Activated B cell treated with CpG ODN at 0.5 μM for 24 hours (primary cell): Measurements from ENCODE around the gene PTPN3. TPM values are rescaled to one million over a fixed set of nuclear protein-coding genes. Genes with fewer than 3 reads are reported as not detected.
"Not testable (repeated sequence)": the region's sequence is repeated elsewhere in the genome, so short reads cannot be mapped to it uniquely, and the experiment has no call there.

Source experiments
- ATAC-seq: fragments of 200-7000 bp; cut with Tn5 transposase; one replicate; pipeline ENCODE4 v1.10.0; 2021; ENCODE audit warnings: low read depth, mild to moderate bottlenecking, moderate library complexity
- CTCF ChIA-PET: fragments of 350-600 bp; sonication (Branson Sonifier 250); formaldehyde crosslinking; loops from one replicate; lab custom pipeline; 2021; ENCODE audit warnings: antibody characterized with exemption; lab: Charles Lee
- POLR2A ChIA-PET: fragments of 350-600 bp; sonication (Branson Sonifier 250); formaldehyde crosslinking; loops from one replicate; lab custom pipeline; 2021; ENCODE audit warnings: antibody characterized with exemption; lab: Charles Lee
- DNase-seq: peaks from one replicate; pipeline ENCODE4 v3.0.0; 2022
- H3K27ac Mint-ChIP-seq: one replicate; pipeline ENCODE4 v1.8.0; 2020; ENCODE audit warnings: mixed read lengths
- H3K27me3 Mint-ChIP-seq: one replicate; pipeline ENCODE4 v1.8.0; 2021; ENCODE audit warnings: mixed read lengths
- H3K36me3 Mint-ChIP-seq: one replicate; pipeline ENCODE4 v1.8.0; 2021; ENCODE audit warnings: low read depth, mixed read lengths
- H3K4me1 Mint-ChIP-seq: one replicate; pipeline ENCODE4 v1.8.0; 2021; ENCODE audit warnings: mixed read lengths
- H3K4me3 Mint-ChIP-seq: one replicate; pipeline ENCODE4 v1.8.0; 2020; ENCODE audit warnings: mild to moderate bottlenecking, mixed read lengths
- H3K9me3 Mint-ChIP-seq: one replicate; pipeline ENCODE4 v1.8.0; 2020; ENCODE audit warnings: mixed read lengths
- CTCF ChIP-seq: fragments of 200-600 bp; IDR thresholded peaks from one replicate; pipeline ENCODE4 v1.8.0; 2022; ENCODE audit warnings: antibody characterized with exemption, mild to moderate bottlenecking
- intact Hi-C: fragments of 100-400 bp; cut with micrococcal nuclease; formaldehyde crosslinking; loops from one replicate; pipeline ENCODE4 v1.15.1; 2024
- total RNA-seq: library from RNA; stranded (reverse); gene quantifications from 2 replicates; pipeline ENCODE4 v1.2.3, GENCODE V29; 2022

PTPN3 gene
- total RNA-seq, 1 donor from 2014 or later, result 0.09 TPM

- no peak for TF ChIP-seq CTCF
- POLR2A ChIA-PET, result no interaction called here
- CTCF ChIA-PET, result no interaction called here
- no peaks in the 10 kb centered on the region for H3K9me3 Mint-ChIP-seq
- no peaks in the 10 kb centered on the region for H3K4me1 Mint-ChIP-seq
- H3K4me3 Mint-ChIP-seq, result no peak overlapping the region
- no peaks in the 10 kb centered on the region for H3K36me3 Mint-ChIP-seq
- DNase-seq, result no peak
- peaks cover 8% of the 10 kb centered on the region for H3K27me3 Mint-ChIP-seq
- no peak for ATAC-seq
- no peak overlapping the region for H3K27ac Mint-ChIP-seq
- intact Hi-C loops, result no loop called here
Observed at GRCh38 chr9:109360771-109361170, 137.3 kb downstream of the PTPN3 start.

DNA sequence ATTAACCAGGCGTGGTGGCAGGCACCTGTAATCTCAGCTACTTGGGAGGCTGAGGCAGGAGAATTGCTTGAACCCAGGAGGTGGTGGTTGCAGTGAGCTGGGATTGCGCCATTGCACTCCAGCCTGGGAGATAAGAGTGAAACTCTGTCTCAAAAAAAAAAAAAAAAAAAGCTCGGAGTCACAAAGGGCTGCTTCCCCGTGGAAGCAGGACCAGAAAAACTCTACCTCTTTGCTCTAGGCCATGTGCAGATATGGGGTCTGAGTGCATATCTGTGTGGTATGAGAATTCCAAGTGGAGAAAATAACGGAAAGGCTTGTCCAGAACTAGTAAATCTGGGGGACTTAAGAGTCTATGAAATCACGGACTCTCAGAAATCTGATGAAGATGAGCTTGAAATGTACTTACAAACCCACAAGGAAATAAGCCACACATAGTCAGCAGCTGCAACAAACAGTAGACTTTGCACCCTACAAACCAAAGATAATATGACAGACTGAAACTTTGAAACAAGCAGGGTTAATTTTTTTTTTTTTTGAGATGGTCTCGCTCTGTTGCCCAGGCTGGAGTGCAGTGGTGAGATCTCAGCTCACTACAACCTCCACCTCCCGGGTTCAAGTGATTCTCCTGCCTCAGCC is 139.0 kb downstream of the PTPN3 start:
- CTCF ChIA-PET, DNase-seq, H3K36me3 Mint-ChIP-seq, H3K4me1 Mint-ChIP-seq, H3K9me3 Mint-ChIP-seq, H3K27ac Mint-ChIP-seq, ATAC-seq, intact Hi-C loops, H3K4me3 Mint-ChIP-seq, H3K27me3 Mint-ChIP-seq: not testable (repeated sequence)
- POLR2A ChIA-PET, result interaction anchor here (0.6 kb wide), 1 partner anchor 23 kb away, joined by 3 read pairs; no protein-coding TSS in a partner anchor

GRCh38 chr9:109355564-109356297 is 142.4 kb downstream of the PTPN3 start:
- H3K4me1 Mint-ChIP-seq, result no peaks in the 10 kb centered on the region
- H3K36me3 Mint-ChIP-seq, result no peaks in the 10 kb centered on the region
- no peak for TF ChIP-seq CTCF
- ATAC-seq (no peak), DNase-seq (no peak)
- POLR2A ChIA-PET, result no interaction called here
- H3K4me3 Mint-ChIP-seq, result no peak overlapping the region
- no peak overlapping the region for H3K27ac Mint-ChIP-seq
- intact Hi-C loops, result no loop called here
- no peaks in the 10 kb centered on the region for H3K9me3 Mint-ChIP-seq
- CTCF ChIA-PET, result no interaction called here
- peaks cover 7% of the 10 kb centered on the region for H3K27me3 Mint-ChIP-seq

DNA sequence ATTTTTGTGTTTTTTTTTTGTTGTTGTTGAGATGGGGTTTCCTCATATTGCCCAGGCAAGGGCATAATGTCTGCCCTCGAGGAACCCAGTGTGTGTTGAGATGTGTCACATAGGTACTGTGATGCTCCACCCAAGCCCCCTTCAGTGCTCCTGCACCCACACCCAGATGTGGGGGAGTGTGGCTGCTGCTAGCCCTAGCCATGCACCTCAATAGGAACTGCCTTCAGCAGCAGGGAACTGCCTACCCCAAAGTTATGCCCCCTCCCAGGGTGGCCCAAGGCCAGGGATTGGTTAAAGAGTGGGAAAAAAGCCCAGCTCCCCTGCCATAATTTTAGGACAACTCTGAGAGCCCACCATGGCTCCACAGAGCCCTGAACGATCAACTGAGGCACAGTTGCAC is 143.9 kb downstream of the PTPN3 start:
- peaks cover 6% of the 10 kb centered on the region for H3K27me3 Mint-ChIP-seq
- H3K4me1 Mint-ChIP-seq, result no peaks in the 10 kb centered on the region
- CTCF ChIA-PET, result no interaction called here
- POLR2A ChIA-PET, result no interaction called here
- TF ChIP-seq CTCF, result no peak
- no peaks in the 10 kb centered on the region for H3K36me3 Mint-ChIP-seq
- no peak overlapping the region for H3K4me3 Mint-ChIP-seq
- DNase-seq, result no peak
- no peaks in the 10 kb centered on the region for H3K9me3 Mint-ChIP-seq
- intact Hi-C loops, result no loop called here
- H3K27ac Mint-ChIP-seq, result no peak overlapping the region
- ATAC-seq, result no peak

GRCh38 chr9:109351032-109351431 is 147.1 kb downstream of the PTPN3 start:
- Mint-ChIP-seq H3K4me1 (no peaks in the 10 kb centered on the region), H3K9me3 (no peaks in the 10 kb centered on the region), H3K27ac (no peak overlapping the region), H3K36me3 (no peaks in the 10 kb centered on the region), H3K27me3 (peaks cover 8% of the 10 kb centered on the region), H3K4me3 (no peak overlapping the region)
- no peak for ATAC-seq
- intact Hi-C loops, result no loop called here
- ChIA-PET CTCF (no interaction called here), POLR2A (no interaction called here)
- DNase-seq, result no peak
- TF ChIP-seq CTCF, result no peak
